ENCODE data around the gene SELENOH. TPM values are rescaled to one million over a fixed set of nuclear protein-coding genes. Genes with fewer than 3 reads are reported as not detected.

SELENOH gene
- total RNA-seq, 1 donor from 2014 or later = 201 TPM

DNA sequence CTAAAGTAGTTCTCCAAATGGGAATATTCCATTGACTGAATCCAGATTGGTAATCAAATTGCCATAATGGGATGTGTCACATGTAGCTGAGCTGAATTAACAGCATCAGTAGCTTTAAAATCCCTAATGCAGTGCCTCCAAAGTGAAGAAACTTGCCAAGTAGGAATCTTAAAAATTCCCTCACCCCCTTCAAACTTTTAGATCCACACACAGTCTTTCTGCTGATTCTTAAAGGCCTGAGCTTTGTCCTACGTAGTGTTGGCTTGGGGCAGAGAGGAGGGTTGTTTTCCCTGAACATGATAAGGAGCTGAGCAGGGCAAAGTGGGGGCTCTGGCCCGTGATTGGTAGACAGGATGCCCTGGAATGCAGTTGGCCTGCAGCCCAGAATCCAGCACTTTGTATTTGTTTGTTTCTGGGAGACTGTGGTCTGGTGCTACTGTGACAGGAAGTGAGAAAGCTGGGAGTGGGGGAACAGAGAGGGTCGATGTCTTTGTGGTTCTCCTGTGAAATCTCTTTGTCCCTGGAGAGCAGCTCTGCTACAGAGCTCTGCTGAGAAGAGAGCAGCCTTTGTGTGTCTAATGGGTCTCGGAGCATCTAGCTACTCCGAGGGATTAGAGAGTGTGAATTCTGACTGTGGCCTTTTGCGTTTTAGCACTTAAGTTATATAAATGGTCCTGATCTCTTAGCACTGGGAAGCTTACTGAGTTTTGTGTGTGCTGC lies 37.2 kb downstream of the SELENOH start:
- intact Hi-C loops (cut with micrococcal nuclease) = no loop called here

- intact Hi-C loops (cut with micrococcal nuclease) = no loop called here
Measured at GRCh38 chr11:57779276-57779675, 38.0 kb downstream of the SELENOH start.

- intact Hi-C loops (cut with micrococcal nuclease) = no loop called here
Measured at GRCh38 chr11:57781529-57781943, 40.2 kb downstream of the SELENOH start.

GRCh38 chr11:57785072-57785471 lies 43.8 kb downstream of the SELENOH start:
- intact Hi-C loops (cut with micrococcal nuclease) = no loop called here

GRCh38 chr11:57786436-57786835 lies 45.1 kb downstream of the SELENOH start:
- intact Hi-C loops (cut with micrococcal nuclease) = no loop called here

- intact Hi-C loops (cut with micrococcal nuclease) = no loop called here
Measured at GRCh38 chr11:57787006-57787604, 45.8 kb downstream of the SELENOH start.

- intact Hi-C loops (cut with micrococcal nuclease) = no loop called here
Measured at GRCh38 chr11:57787920-57788702, 46.8 kb downstream of the SELENOH start.

- intact Hi-C loops (cut with micrococcal nuclease) = no loop called here
Measured at GRCh38 chr11:57788703-57789088, 47.4 kb downstream of the SELENOH start.

- intact Hi-C loops (cut with micrococcal nuclease) = loop anchor here (1.0 to 5.0 kb wide), 9 partner anchors 9 to 783 kb away; partner anchors contain the start of genes LPXN, MED19, P2RX3 and SELENOH
Measured at GRCh38 chr11:57791321-57792059, 50.2 kb downstream of the SELENOH start.

DNA sequence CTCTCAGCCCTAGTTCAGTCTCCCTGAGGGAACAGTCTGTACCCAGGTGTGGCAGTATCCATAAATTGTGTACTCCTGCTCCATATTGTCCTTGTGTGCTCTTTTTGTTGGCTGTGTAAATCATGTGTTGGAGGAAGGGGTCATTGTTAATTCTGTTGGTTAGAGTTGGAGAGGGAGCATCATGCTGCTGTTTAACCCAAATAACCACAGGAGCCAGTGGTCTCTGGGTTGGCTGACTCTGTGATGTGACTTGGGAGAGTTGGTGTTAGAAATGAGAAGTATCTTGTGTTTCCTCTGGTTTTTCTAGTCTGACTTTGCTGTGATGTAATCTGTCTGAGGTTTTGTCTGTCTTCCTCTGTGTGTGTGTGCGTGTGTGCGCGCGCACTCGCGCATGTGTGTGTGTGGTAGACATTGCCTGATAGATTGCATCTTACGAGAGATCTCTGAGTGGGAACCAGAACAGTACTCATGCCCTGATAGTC lies 50.8 kb downstream of the SELENOH start:
- intact Hi-C loops (cut with micrococcal nuclease) = loop anchor here (1.0 to 5.0 kb wide), 8 partner anchors 8 to 783 kb away; partner anchors contain the start of genes LPXN, MED19, P2RX3 and SELENOH

DNA sequence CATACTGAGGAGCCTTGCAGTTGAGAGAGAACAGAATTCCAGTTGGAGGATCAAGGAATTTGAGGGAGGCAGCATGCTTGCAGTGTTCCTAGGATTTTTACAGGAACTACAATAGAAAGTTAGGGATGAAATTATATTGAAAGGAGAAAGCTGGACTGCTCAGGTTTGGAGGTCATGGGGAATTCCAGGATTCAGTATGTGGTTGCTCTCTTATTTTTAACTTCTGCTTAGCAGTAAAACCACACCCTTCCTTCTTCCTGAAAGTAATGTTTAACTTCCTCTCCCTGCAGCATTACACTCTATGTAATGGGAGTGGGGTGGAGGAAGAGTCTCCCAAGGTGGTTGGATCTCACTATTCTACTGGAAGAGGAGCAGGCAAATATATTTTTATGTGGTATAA lies 51.6 kb downstream of the SELENOH start:
- intact Hi-C loops (cut with micrococcal nuclease) = loop anchor here (1.0 to 5.0 kb wide), 8 partner anchors 7 to 782 kb away; partner anchors contain the start of genes LPXN, MED19, P2RX3 and SELENOH

Other genes with a start within 250 kb of the SELENOH start
- 25.4 and 26.3 TPM in 2 replicates for gene SLC43A1, start 225.8 kb upstream of the SELENOH start, total RNA-seq
- gene TIMM10, start 210.7 kb upstream of the SELENOH start, total RNA-seq = 63.0 and 67.7 TPM in 2 replicates
- not detected in 2 replicates for gene SMTNL1, start 203.9 kb upstream of the SELENOH start, total RNA-seq
- gene UBE2L6, start 173.8 kb upstream of the SELENOH start, total RNA-seq = 238 and 241 TPM in 2 replicates
- gene SERPING1, start 143.8 kb upstream of the SELENOH start, total RNA-seq = not detected in 2 replicates
- gene YPEL4, start 91.6 kb upstream of the SELENOH start, total RNA-seq = 0.25 and 0.48 TPM in 2 replicates
- gene CLP1, start 83.7 kb upstream of the SELENOH start, total RNA-seq = 17.1 and 17.6 TPM in 2 replicates
- gene ZDHHC5, start 73.4 kb upstream of the SELENOH start, total RNA-seq = 74.8 and 75.7 TPM in 2 replicates
- gene MED19, start 29.3 kb upstream of the SELENOH start, total RNA-seq = 12.1 and 12.9 TPM in 2 replicates
- gene TMX2, start 28.9 kb upstream of the SELENOH start, total RNA-seq = 73.2 and 73.6 TPM in 2 replicates
- not detected in 2 replicates for gene BTBD18, start 10.3 kb downstream of the SELENOH start, total RNA-seq
- gene CTNND1, start 20.3 kb downstream of the SELENOH start, total RNA-seq = 7.5 and 9.3 TPM in 2 replicates